Panc1 (cell line): ENCODE measurements around the gene ABCD4.

Source experiments
- CTCF ChIP-seq: fragments of 450-650 bp; IDR thresholded peaks from 2 replicates; pipeline ENCODE4 v1.5.1; 2017; ENCODE audit warnings: mild to moderate bottlenecking
- POLR2AphosphoS5 ChIP-seq: IDR thresholded peaks from 2 replicates; pipeline ENCODE4 v1.6.1; 2012; ENCODE audit warnings: mild to moderate bottlenecking, low read depth, low read length, moderate library complexity
- REST ChIP-seq, 2 experiments: IDR thresholded peaks; 2 replicates each; pipeline ENCODE4 v1.6.1; 2011 to 2012; ENCODE audit warnings: low read depth in 2 of 2, control low read depth in 1 of 2, low read length in 1 of 2, mild to moderate bottlenecking in 1 of 2, moderate library complexity in 1 of 2; ENCODE audit not compliant: insufficient read depth in 1 of 2
- SIN3A ChIP-seq: IDR thresholded peaks from 2 replicates; pipeline ENCODE4 v1.6.1; 2012; ENCODE audit warnings: low read depth, mild to moderate bottlenecking, low read length, moderate library complexity, borderline replicate concordance; ENCODE audit not compliant: insufficient read depth
- TCF7L2 ChIP-seq: IDR thresholded peaks from 2 replicates; pipeline ENCODE4 v1.6.1; 2011; ENCODE audit warnings: mild to moderate bottlenecking, low read depth, low read length, inconsistent platforms

- TF ChIP-seq CTCF: no peak
- no peak for TF ChIP-seq POLR2AphosphoS5
- TF ChIP-seq SIN3A: no peak
- no peak for TF ChIP-seq REST (IDR thresholded peaks at IDR 0.05; ENCODE audit: insufficient read depth in 1 of 2, low read depth in 2 of 2, low read length in 1 of 2)
- no peak for TF ChIP-seq TCF7L2
Measured at GRCh38 chr14:74267588-74267987, 35.1 kb downstream of the ABCD4 start.
